ENCODE results near the gene RNPEPL1.
"Not testable (repeated sequence)": the region's sequence is repeated elsewhere in the genome, so short reads cannot be mapped to it uniquely, and the experiment has no call there.

The RNPEPL1 gene

GRCh38 chr2:240539906-240540305, 28.4 kb upstream of the RNPEPL1 start:
- DNase-seq, result no peak

- no peak for DNase-seq
Measured at GRCh38 chr2:240551288-240551687, 17.0 kb upstream of the RNPEPL1 start.

GRCh38 chr2:240551811-240552210, 16.5 kb upstream of the RNPEPL1 start:
- no peak for DNase-seq

- DNase-seq, result no peak
Measured at GRCh38 chr2:240553956-240554480, 14.3 kb upstream of the RNPEPL1 start.

- no peak for DNase-seq
Measured at GRCh38 chr2:240554767-240555493, 13.4 kb upstream of the RNPEPL1 start.

GRCh38 chr2:240555541-240556250, 12.6 kb upstream of the RNPEPL1 start:
- no peak for DNase-seq

- DNase-seq, result no peak
Measured at GRCh38 chr2:240556553-240557100, 11.7 kb upstream of the RNPEPL1 start.

GRCh38 chr2:240557101-240557751, 11.1 kb upstream of the RNPEPL1 start:
- no peak for DNase-seq

GRCh38 chr2:240557808-240558207, 10.5 kb upstream of the RNPEPL1 start, which contains the start of gene ANKMY1:
ANKMY1 (minus strand) TSS chr2:240557988; CDS start chr2:240557335, 653 bp downstream.
- no peak for DNase-seq

- no peak for DNase-seq
Measured at GRCh38 chr2:240558236-240558761, 10.0 kb upstream of the RNPEPL1 start.

- no peak for DNase-seq
Measured at GRCh38 chr2:240559286-240559685, 9.0 kb upstream of the RNPEPL1 start.

- DNase-seq, result peak; percentile 84
Measured at GRCh38 chr2:240560084-240560479, 8.2 kb upstream of the RNPEPL1 start, which contains the start of gene DUSP28. DUSP28 (plus strand) TSS chr2:240560357; CDS start chr2:240560685, 328 bp downstream.

GRCh38 chr2:240560480-240561324, 7.6 kb upstream of the RNPEPL1 start:
- peak; percentile 95 for DNase-seq

GRCh38 chr2:240561325-240561971, 6.8 kb upstream of the RNPEPL1 start:
- peak; percentile 82 for DNase-seq

- DNase-seq, result not testable (repeated sequence)
Measured at GRCh38 chr2:240563231-240563630, 5.1 kb upstream of the RNPEPL1 start.

GRCh38 chr2:240563951-240564560, 4.2 kb upstream of the RNPEPL1 start:
- no peak for DNase-seq

- no peak for DNase-seq
Measured at GRCh38 chr2:240564561-240565332, 3.5 kb upstream of the RNPEPL1 start.

- DNase-seq, result peak; percentile 98
Measured at GRCh38 chr2:240565333-240566202, 2.7 kb upstream of the RNPEPL1 start.
